HepG2 (cell line): Measurements from ENCODE around the gene COG1. TPM values are rescaled to one million over a fixed set of nuclear protein-coding genes. Genes with fewer than 3 reads are reported as not detected.
A peak's percentile ranks its signal among the peaks of the same experiment; 100 is the strongest.

ENCODE experiments used
- ATAC-seq: fragments of 200-7000 bp; cut with Tn5 transposase; 3 replicates; pipeline ENCODE4 v1.9.1; 2020; ENCODE audit warnings: mild to moderate bottlenecking, moderate library complexity
- Bru-seq: library from RNA; stranded (reverse); fragments of 400-500 nt; gene quantifications from one replicate; lab custom pipeline; 2021; lab: Mats Ljungman, UMichigan
- BruChase-seq, 2 experiments: library from RNA; stranded (reverse); fragments of 400-500 nt; gene quantifications; one replicate each; lab custom pipeline; 2021; lab: Mats Ljungman, UMichigan
- BruUV-seq: library from RNA; stranded (reverse); fragments of 400-500 nt; replicated peaks from 2 replicates; lab custom pipeline; 2021; lab: Mats Ljungman, UMichigan
- CTCF ChIA-PET: fragments of 300-600 bp; formaldehyde crosslinking; extraction: SDS; loops from one replicate; lab custom pipeline; 2021; ENCODE audit warnings: low total read pairs, inconsistent platforms, low intra/inter-chr PET ratio; lab: Yijun Ruan, JAX
- POLR2A ChIA-PET: fragments of 350-600 bp; sonication (Branson Sonifier 250); formaldehyde crosslinking; loops from one replicate; lab custom pipeline; 2020; ENCODE audit warnings: antibody characterized with exemption, inconsistent platforms; lab: Yijun Ruan, JAX
- DNase-seq: peaks from one replicate; pipeline ENCODE4 v3.0.0-alpha.2; 2015; ENCODE audit warnings: low spot score
- FAIRE-seq: peaks from 3 replicates; lab custom pipeline; 2011; peaks lifted over from hg19 to GRCh38; lab: Jason Lieb, UNC
- H2AFZ ChIP-seq: one replicate; pipeline ENCODE4 v1.6.1; 2011; ENCODE audit warnings: low read length, inconsistent platforms
- H3K27ac ChIP-seq: fragments of 300-600 bp; 3 replicates; pipeline ENCODE4 v1.8.0; 2011; ENCODE audit warnings: mixed run types, mild to moderate bottlenecking, mixed read lengths, low read length, inconsistent platforms; ENCODE audit not compliant: insufficient read depth; ENCODE audit errors: extremely low read length
- H3K27me3 ChIP-seq, 2 experiments: fragments of 200-600 bp in 1 of 2; 2 replicates in 1 of 2; 3 replicates in 1 of 2; pipeline versions ENCODE4 v1.6.0 to v1.8.0; 2011; ENCODE audit warnings: low read length in 2 of 2, mild to moderate bottlenecking in 2 of 2, moderate library complexity in 2 of 2, inconsistent platforms in 1 of 2; ENCODE audit not compliant: insufficient read depth in 2 of 2, control insufficient read depth in 1 of 2
- H3K36me3 ChIP-seq, 2 experiments: fragments of 200-600 bp in 1 of 2; replicated peaks in 1 of 2; 2 replicates in 1 of 2; 3 replicates in 1 of 2; pipeline versions ENCODE4 v1.5.1 to v1.8.0; 2011; ENCODE audit warnings: low read length in 2 of 2, inconsistent platforms in 1 of 2; ENCODE audit not compliant: insufficient read depth in 2 of 2, control insufficient read depth in 1 of 2
- H3K4me1 ChIP-seq: 2 replicates; pipeline ENCODE4 v1.5.1; 2012; ENCODE audit warnings: low read length, inconsistent platforms; ENCODE audit not compliant: insufficient read depth
- H3K4me2 ChIP-seq: 2 replicates; pipeline ENCODE4 v1.6.0; 2011; ENCODE audit warnings: low read depth, low read length, inconsistent platforms
- H3K4me3 ChIP-seq, 3 experiments: fragments of 200-600 bp in 1 of 3; sonication (generic), shearing (Covaris generic) in 1 of 3; replicated peaks in 1 of 3; 2 replicates each; pipeline ENCODE4 v1.5.1; 2011 to 2016; ENCODE audit warnings: low read length in 3 of 3, inconsistent platforms in 2 of 3, low read depth in 2 of 3, mild to moderate bottlenecking in 2 of 3, control low read depth in 1 of 3, mixed read lengths in 1 of 3; ENCODE audit not compliant: insufficient read depth in 1 of 3
- H3K79me2 ChIP-seq: one replicate; pipeline ENCODE4 v1.6.1; 2011; ENCODE audit warnings: low read length, inconsistent platforms; ENCODE audit not compliant: insufficient read depth
- H3K9ac ChIP-seq: 2 replicates; pipeline ENCODE4 v1.6.0; 2011; ENCODE audit warnings: mild to moderate bottlenecking, low read depth, low read length, inconsistent platforms; ENCODE audit not compliant: insufficient read depth
- H3K9me3 ChIP-seq: 2 replicates; pipeline ENCODE4 v1.5.1; 2012; ENCODE audit warnings: mild to moderate bottlenecking, low read length
- H4K20me1 ChIP-seq: 2 replicates; pipeline ENCODE4 v1.6.0; 2011; ENCODE audit warnings: inconsistent platforms, mild to moderate bottlenecking, low read length, moderate library complexity; ENCODE audit not compliant: insufficient read depth
- ATRX ChIP-seq: sonication (generic); formaldehyde crosslinking; IDR thresholded peaks from 2 replicates; pipeline ENCODE4 v1.4.0; 2020; ENCODE audit warnings: missing genetic modification reagents, borderline replicate concordance
- BATF2 ChIP-seq: sonication (generic); formaldehyde crosslinking; IDR thresholded peaks from 2 replicates; pipeline ENCODE4 v1.8.0; 2022; ENCODE audit warnings: mild to moderate bottlenecking, missing genetic modification reagents, moderate library complexity
- E2F1 ChIP-seq: sonication (generic); formaldehyde crosslinking; IDR thresholded peaks from 2 replicates; pipeline ENCODE4 v1.5.0; 2020; ENCODE audit warnings: missing genetic modification reagents
- KAT8 ChIP-seq: IDR thresholded peaks from 2 replicates; pipeline ENCODE4 v1.6.1; 2016; ENCODE audit warnings: missing genetic modification reagents, missing compliant biosample characterization
- MTF2 ChIP-seq: sonication (generic); formaldehyde crosslinking; IDR thresholded peaks from 2 replicates; pipeline ENCODE4 v1.5.0; 2020; ENCODE audit warnings: missing genetic modification reagents, borderline replicate concordance
- NR2F2 ChIP-seq: IDR thresholded peaks from 2 replicates; pipeline ENCODE4 v1.6.1; 2012; ENCODE audit warnings: low read depth, inconsistent platforms, borderline replicate concordance
- SNAPC2 ChIP-seq: sonication (generic); formaldehyde crosslinking; IDR thresholded peaks from 2 replicates; pipeline ENCODE4 v1.8.1; 2022; ENCODE audit warnings: mild to moderate bottlenecking, missing genetic modification reagents
- TP53 ChIP-seq: sonication (generic); formaldehyde crosslinking; conservative IDR thresholded peaks from 2 replicates; pipeline ENCODE4 v1.4.0; 2020; ENCODE audit warnings: missing genetic modification reagents
- ZNF543 ChIP-seq: sonication (generic); formaldehyde crosslinking; IDR thresholded peaks from 2 replicates; pipeline ENCODE4 v1.4.0; 2020; ENCODE audit warnings: mild to moderate bottlenecking, missing genetic modification reagents
- ZNF605 ChIP-seq: sonication (generic); formaldehyde crosslinking; IDR thresholded peaks from 2 replicates; pipeline ENCODE4 v1.8.0; 2022; ENCODE audit warnings: mild to moderate bottlenecking, missing genetic modification reagents
- ZSCAN31 ChIP-seq: sonication (generic); formaldehyde crosslinking; IDR thresholded peaks from 2 replicates; pipeline ENCODE4 v1.5.0; 2020; ENCODE audit warnings: low read depth, mild to moderate bottlenecking, missing genetic modification reagents
- WGBS: methylation state at CpG from one replicate; pipeline ENCODE4 v1.1.6; 2017; ENCODE audit warnings: low lambda C conversion rate; 5-methylcytosine and 5-hydroxymethylcytosine counted together
- in situ Hi-C: cut with HindIII; loops from 2 replicates; pipeline ENCODE4 v1.10.0; 2017; ENCODE audit warnings: low pct_unique_long_range_greater_than_20kb; ENCODE audit not compliant: extremely low pct_ligation_motif_present
- intact Hi-C: fragments of 100-400 bp; cut with micrococcal nuclease; formaldehyde crosslinking; loops from one replicate; pipeline ENCODE4 v1.10.0; 2022; ENCODE audit not compliant: unreplicated experiment
- long read RNA-seq, 2 experiments: library from RNA in 1 of 2; library from polyadenylated mRNA in 1 of 2; stranded (forward) in 1 of 2; unstranded in 1 of 2; transcript quantifications; one replicate each; pipeline ENCODE4 v2.0.0, GENCODE V29; 2019 to 2022
- polyA minus RNA-seq, 3 experiments: library from RNA; depleted of rRNA, polyadenylated mRNA; stranded (reverse); fragments of >200 nt; gene quantifications; 2 replicates each; pipeline ENCODE4 v1.2.3, GENCODE V29; 2011; ENCODE audit warnings: low replicate concordance in 1 of 3
- polyA plus RNA-seq, 8 experiments: library from polyadenylated mRNA; depleted of rRNA in 3 of 8; stranded (reverse) in 7 of 8; unstranded in 1 of 8; fragments of >200 nt; fragmentation: Illumina TruSeq in 4 of 8; extraction: Trizol in 4 of 8; gene quantifications; 2 replicates each; pipeline versions ENCODE4 v1.2.1 to v1.2.3, GENCODE V29; 2011 to 2016; ENCODE audit warnings: low read depth in 4 of 8, missing spikeins in 1 of 8, mixed read lengths in 1 of 8; ENCODE audit not compliant: insufficient read depth in 1 of 8
- total RNA-seq, 5 experiments: library from RNA; depleted of rRNA; stranded (reverse); fragments of >200 nt; fragmentation: Illumina TruSeq; extraction: Trizol; gene quantifications; 2 replicates each; pipeline ENCODE4 v1.2.3, GENCODE V29; 2016; ENCODE audit warnings: low read depth in 1 of 5
- TF ChIP-seq, protein P1 (sequence below): IDR thresholded peaks from 2 replicates; pipeline ENCODE4 v1.6.1; 2016; ENCODE audit warnings: missing genetic modification reagents, missing compliant biosample characterization
- TF ChIP-seq, protein P2 (sequence below): sonication (generic); formaldehyde crosslinking; conservative IDR thresholded peaks from 2 replicates; pipeline ENCODE4 v1.5.0; 2020; ENCODE audit warnings: missing genetic modification reagents

The COG1 gene
- total RNA-seq (2016; rRNA removed; fragmentation: Illumina TruSeq; extraction: Trizol): 30.4 and 36.6 TPM in 2 replicates
- 31.1 and 36.5 TPM in 2 replicates for total RNA-seq (2016; cell fraction: cytosol; rRNA removed; fragmentation: Illumina TruSeq; extraction: Trizol; ENCODE audit: low read depth)
- 27.8 and 35.5 TPM in 2 replicates for total RNA-seq (2016; cell fraction: insoluble cytoplasmic fraction; rRNA removed; fragmentation: Illumina TruSeq; extraction: Trizol)
- 23.1 and 24.1 TPM in 2 replicates for total RNA-seq (2016; cell fraction: membrane; rRNA removed; fragmentation: Illumina TruSeq; extraction: Trizol)
- total RNA-seq (2016; cell fraction: nucleus; rRNA removed; fragmentation: Illumina TruSeq; extraction: Trizol): 30.5 and 33.6 TPM in 2 replicates
- polyA plus RNA-seq (2011; rRNA removed): 39.7 and 42.4 TPM in 2 replicates
- 17.6 and 17.9 TPM in 2 replicates for polyA plus RNA-seq (2011; cell fraction: cytosol; rRNA removed)
- 109 and 125 TPM in 2 replicates for polyA plus RNA-seq (2011; cell fraction: nucleus; rRNA removed)
- 39.9 and 40.8 TPM in 2 replicates for polyA plus RNA-seq (2012)
- 7.6 and 9.4 TPM in 2 replicates for polyA plus RNA-seq (2016; cell fraction: cytosol; fragmentation: Illumina TruSeq; extraction: Trizol; ENCODE audit: low read depth)
- polyA plus RNA-seq (2016; cell fraction: insoluble cytoplasmic fraction; fragmentation: Illumina TruSeq; extraction: Trizol; ENCODE audit: low read depth): 29.1 and 39.8 TPM in 2 replicates
- polyA plus RNA-seq (2016; cell fraction: membrane; fragmentation: Illumina TruSeq; extraction: Trizol; ENCODE audit: low read depth): 12.3 and 15.1 TPM in 2 replicates
- polyA plus RNA-seq (2016; cell fraction: nucleus; fragmentation: Illumina TruSeq; extraction: Trizol; ENCODE audit: insufficient read depth, low read depth): 67.3 and 73.0 TPM in 2 replicates
- 29.1 and 63.0 TPM in 2 replicates for polyA minus RNA-seq (2011; rRNA and poly(A)+ RNA removed; ENCODE audit: low replicate concordance)
- 21.6 and 22.3 TPM in 2 replicates for polyA minus RNA-seq (2011; cell fraction: cytosol; rRNA and poly(A)+ RNA removed)
- polyA minus RNA-seq (2011; cell fraction: nucleus; rRNA and poly(A)+ RNA removed): 95.8 and 106 TPM in 2 replicates
- percentile 89 among the genes with signal in this experiment for Bru-seq, nascent RNA
- percentile 86 among the genes with signal in this experiment for BruChase-seq, experiment 1, labeled RNA remaining after a 6-hour chase
- percentile 88 among the genes with signal in this experiment for BruChase-seq, experiment 2, labeled RNA remaining after a 2-hour chase
- long read RNA-seq, experiment 1, transcript COG1-201 (14 exons, 3,079 nt): major isoform, 13 of 24 reads
- long read RNA-seq, experiment 1, partial matches to known transcripts: 9 of 24 reads
- long read RNA-seq, experiment 1, other reads (novel, unspliced or antisense): 2 of 24 reads
- long read RNA-seq, experiment 2, transcript COG1-201 (14 exons, 3,079 nt): major isoform, 25 of 70 reads
- long read RNA-seq, experiment 2, partial matches to known transcripts: 20 of 70 reads
- long read RNA-seq, experiment 2, other reads (novel, unspliced or antisense): 25 of 70 reads

GRCh38 chr17:73192894-73193701, at the start of gene COG1:
COG1 (plus strand) TSS chr17:73193055; CDS start chr17:73193070, 15 bp downstream.
- under 1% methylated on average over 33 of the region's 84 CpGs for WGBS
- Histone ChIP-seq H3K9ac (peak within 1 kb of the TSS; percentile 98), H3K9me3 (no peaks in the 10 kb centered on the region), H3K27ac (peak within 1 kb of the TSS; percentile 95), H3K4me3 (peak within 1 kb of the TSS; percentile 84 to 100 (median 90)), H2AFZ (peak within 1 kb of the TSS; percentile 4), H3K36me3 (peaks cover 15 to 24% of the 10 kb centered on the region in 2 experiments), H3K79me2 (peaks cover 31% of the 10 kb centered on the region), H3K27me3 (no peaks in the 10 kb centered on the region; a peak in 1 of 5 replicates), H4K20me1 (no peaks in the 10 kb centered on the region), H3K4me2 (peak within 1 kb of the TSS; percentile 97), H3K4me1 (peaks cover 61% of the 10 kb centered on the region)
- intact Hi-C loops: no loop called here
- in situ Hi-C loops: loop anchor here (5.0 to 10.0 kb wide), 2 partner anchors 39 to 618 kb away; a partner anchor contains a TSS
- ChIA-PET POLR2A (interaction anchor here (1.0 to 2.1 kb wide), 6 partner anchors 8 to 40 kb away, joined by 3 to 11 read pairs (median 4); a partner anchor contains a TSS), CTCF (no interaction called here)
- peak; percentile 81 for DNase-seq
- no peak for FAIRE-seq
- TSS peak; percentile 52 for BruUV-seq
- peak; percentile 77 for ATAC-seq
- TF ChIP-seq BATF2 (CRISPR knock-in tag) (peak; percentile 53; the same call in 1 of the 2 replicates), KAT8 (CRISPR knock-in tag) (peak; percentile 66), MTF2 (CRISPR knock-in tag) (peak; percentile 74; the same call in 1 of the 2 replicates), ZNF543 (CRISPR knock-in tag) (no peak), E2F1 (CRISPR knock-in tag) (no peak; the same call in 1 of the 2 replicates), NR2F2 (peak; percentile 44; the same call in 1 of the 2 replicates), ATRX (CRISPR knock-in tag) (no peak), ZNF605 (CRISPR knock-in tag) (peak; percentile 71; the same call in 1 of the 2 replicates), TP53 (no peak), SNAPC2 (no peak), ZSCAN31 (CRISPR knock-in tag) (peak; percentile 57; the same call in 1 of the 2 replicates)
- TF ChIP-seq, protein P1, sequence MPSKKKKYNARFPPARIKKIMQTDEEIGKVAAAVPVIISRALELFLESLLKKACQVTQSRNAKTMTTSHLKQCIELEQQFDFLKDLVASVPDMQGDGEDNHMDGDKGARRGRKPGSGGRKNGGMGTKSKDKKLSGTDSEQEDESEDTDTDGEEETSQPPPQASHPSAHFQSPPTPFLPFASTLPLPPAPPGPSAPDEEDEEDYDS: peak; percentile 53; the same call in 1 of the 2 replicates
- TF ChIP-seq, protein P2, sequence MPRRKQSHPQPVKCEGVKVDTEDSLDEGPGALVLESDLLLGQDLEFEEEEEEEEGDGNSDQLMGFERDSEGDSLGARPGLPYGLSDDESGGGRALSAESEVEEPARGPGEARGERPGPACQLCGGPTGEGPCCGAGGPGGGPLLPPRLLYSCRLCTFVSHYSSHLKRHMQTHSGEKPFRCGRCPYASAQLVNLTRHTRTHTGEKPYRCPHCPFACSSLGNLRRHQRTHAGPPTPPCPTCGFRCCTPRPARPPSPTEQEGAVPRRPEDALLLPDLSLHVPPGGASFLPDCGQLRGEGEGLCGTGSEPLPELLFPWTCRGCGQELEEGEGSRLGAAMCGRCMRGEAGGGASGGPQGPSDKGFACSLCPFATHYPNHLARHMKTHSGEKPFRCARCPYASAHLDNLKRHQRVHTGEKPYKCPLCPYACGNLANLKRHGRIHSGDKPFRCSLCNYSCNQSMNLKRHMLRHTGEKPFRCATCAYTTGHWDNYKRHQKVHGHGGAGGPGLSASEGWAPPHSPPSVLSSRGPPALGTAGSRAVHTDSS (CRISPR knock-in tag): 0 out of 2 replicates have a peak, but pooled peaks have one; percentile 57
